HG03342 (cell line): ENCODE data around the gene RMP24.

Source experiments
- ATAC-seq: cut with Tn5 transposase; IDR thresholded peaks from one replicate; pipeline ENCODE4 v1.9.1; 2021; ENCODE audit warnings: mild to moderate bottlenecking, moderate library complexity; ENCODE audit not compliant: unreplicated experiment

Gene RMP24

DNA sequence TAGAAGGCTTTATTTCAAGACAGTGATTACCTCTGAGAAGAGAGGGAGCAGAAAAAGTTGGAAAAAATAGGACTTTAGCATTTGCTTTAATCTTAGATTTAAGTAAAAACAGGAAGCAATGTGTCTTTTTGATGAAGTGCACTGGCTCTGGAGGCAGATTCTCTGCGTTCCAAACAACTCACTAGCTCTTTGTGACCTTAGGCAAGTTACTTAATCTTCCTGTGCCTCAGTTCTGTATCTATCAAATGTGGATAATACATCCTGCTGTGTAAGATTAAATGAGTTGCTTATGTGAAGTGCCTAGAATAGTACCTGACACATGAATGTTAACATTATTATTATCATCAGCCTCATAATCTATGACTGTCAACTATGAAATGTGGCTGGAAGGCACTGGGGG lies 52.5 kb downstream of the RMP24 start:
- no peak for ATAC-seq

DNA sequence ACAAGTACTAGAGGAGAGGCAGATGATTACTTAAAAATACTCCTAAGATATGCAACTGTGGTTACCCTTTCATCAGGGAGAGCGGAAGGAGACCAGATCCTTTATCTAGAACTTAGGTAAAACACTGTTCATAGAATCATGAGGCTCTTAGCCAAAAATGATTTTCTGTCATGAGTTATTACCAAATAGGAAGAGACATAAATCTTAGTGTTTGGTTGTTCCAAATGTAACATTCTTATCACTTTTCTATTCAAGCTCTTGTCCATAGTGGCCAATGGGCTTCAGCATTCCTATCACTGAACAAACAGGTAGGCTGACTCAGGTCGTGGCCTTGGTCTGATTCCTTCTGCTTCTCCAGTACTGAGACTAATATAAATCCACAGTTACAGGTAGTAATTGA lies 56.4 kb downstream of the RMP24 start:
- no peak for ATAC-seq
